Endothelial cell of umbilical vein (primary cell): ENCODE measurements around the gene PTBP3.

Source experiments
- EZH2 ChIP-seq: IDR thresholded peaks from 2 replicates; pipeline ENCODE4 v1.6.1; 2012; ENCODE audit warnings: borderline replicate concordance, low read depth, mild to moderate bottlenecking, moderate library complexity, low read length, inconsistent platforms; ENCODE audit not compliant: severe bottlenecking
- GATA2 ChIP-seq: IDR thresholded peaks from 2 replicates; pipeline ENCODE4 v1.7.0; 2011; ENCODE audit warnings: low read depth, mild to moderate bottlenecking, moderate library complexity, mixed read lengths, low read length; ENCODE audit not compliant: insufficient read length, insufficient read depth
- JUN ChIP-seq: IDR thresholded peaks from 2 replicates; pipeline ENCODE4 v1.6.1; 2011; ENCODE audit warnings: borderline replicate concordance, low read depth; ENCODE audit not compliant: insufficient read length, insufficient read depth
- POLR2A ChIP-seq: IDR thresholded peaks from 2 replicates; pipeline ENCODE4 v1.6.1; 2012; ENCODE audit warnings: low read depth, mild to moderate bottlenecking, control low read depth, low read length
- POLR2AphosphoS5 ChIP-seq: IDR thresholded peaks from 2 replicates; pipeline ENCODE4 v1.6.1; 2012; ENCODE audit warnings: low read depth, mild to moderate bottlenecking, control low read depth, low read length, moderate library complexity; ENCODE audit not compliant: insufficient read depth
- TF ChIP-seq, protein P1 (sequence below), 2 donors: IDR thresholded peaks; 1 replicate in 1 of 2; 2 replicates in 1 of 2; pipeline ENCODE4 v1.5.1; 2011; ENCODE audit warnings: low read length in 2 of 2, mild to moderate bottlenecking in 2 of 2, moderate library complexity in 2 of 2, control low read depth in 1 of 2, inconsistent platforms in 1 of 2, low read depth in 1 of 2; ENCODE audit not compliant: insufficient read depth in 1 of 2; ENCODE audit errors: extremely low read depth in 1 of 2

DNA sequence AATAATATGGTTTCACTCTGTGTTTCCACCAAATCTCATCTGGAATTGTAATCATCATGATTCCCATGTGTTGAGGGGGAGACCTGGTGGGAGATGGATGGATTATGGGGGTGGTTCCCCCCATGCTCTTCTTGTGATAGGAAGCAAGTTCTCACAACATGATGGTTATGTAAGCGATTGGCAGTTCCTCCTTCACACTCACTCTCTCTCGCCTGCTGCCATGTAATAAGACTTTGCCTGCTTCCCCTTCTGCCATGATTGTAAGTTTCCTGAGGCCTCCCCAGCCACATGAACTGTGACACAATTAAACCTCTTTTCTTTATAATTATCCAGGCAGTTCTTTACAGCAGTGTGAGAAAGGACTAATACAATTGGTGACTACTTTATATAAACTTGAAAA, 48.4 kb downstream of the PTBP3 start:
- TF ChIP-seq EZH2 (no peak), POLR2A (no peak), JUN (no peak), POLR2AphosphoS5 (no peak), GATA2 (no peak)
- TF ChIP-seq, protein P1, sequence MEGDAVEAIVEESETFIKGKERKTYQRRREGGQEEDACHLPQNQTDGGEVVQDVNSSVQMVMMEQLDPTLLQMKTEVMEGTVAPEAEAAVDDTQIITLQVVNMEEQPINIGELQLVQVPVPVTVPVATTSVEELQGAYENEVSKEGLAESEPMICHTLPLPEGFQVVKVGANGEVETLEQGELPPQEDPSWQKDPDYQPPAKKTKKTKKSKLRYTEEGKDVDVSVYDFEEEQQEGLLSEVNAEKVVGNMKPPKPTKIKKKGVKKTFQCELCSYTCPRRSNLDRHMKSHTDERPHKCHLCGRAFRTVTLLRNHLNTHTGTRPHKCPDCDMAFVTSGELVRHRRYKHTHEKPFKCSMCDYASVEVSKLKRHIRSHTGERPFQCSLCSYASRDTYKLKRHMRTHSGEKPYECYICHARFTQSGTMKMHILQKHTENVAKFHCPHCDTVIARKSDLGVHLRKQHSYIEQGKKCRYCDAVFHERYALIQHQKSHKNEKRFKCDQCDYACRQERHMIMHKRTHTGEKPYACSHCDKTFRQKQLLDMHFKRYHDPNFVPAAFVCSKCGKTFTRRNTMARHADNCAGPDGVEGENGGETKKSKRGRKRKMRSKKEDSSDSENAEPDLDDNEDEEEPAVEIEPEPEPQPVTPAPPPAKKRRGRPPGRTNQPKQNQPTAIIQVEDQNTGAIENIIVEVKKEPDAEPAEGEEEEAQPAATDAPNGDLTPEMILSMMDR (IDR thresholded peaks at IDR 0.05; ENCODE audit: extremely low read depth in 1 of 2, insufficient read depth in 1 of 2, low read depth in 1 of 2, low read length in 2 of 2), result no peak
